Measurements from ENCODE around the gene TMEM108. TPM values are rescaled to one million over a fixed set of nuclear protein-coding genes. Genes with fewer than 3 reads are reported as not detected.

Gene TMEM108
- total RNA-seq, 5 donors from 2014 or later (not counting 1 experiment from before 2014, with no cell fraction given): 0.96 TPM; not detected in 4

DNA sequence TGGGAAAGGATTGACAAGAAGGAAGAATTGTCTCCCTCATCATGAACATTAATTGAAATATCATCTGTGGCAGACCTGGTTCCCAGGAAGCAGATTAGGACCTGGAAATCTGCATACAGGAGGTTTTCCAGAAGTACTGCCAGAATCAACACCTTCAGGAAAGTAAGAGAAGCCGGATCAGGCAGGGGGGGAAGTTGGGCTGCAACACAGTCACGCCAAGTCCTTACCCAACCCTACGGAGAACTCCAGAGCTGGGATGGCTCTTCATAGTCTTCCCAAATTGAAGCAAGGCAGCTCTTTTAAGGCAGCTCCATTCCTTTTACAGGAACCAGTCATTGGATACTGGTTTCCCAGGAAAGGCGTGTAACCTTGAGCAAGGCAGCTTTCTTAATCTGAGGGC, 326.5 kb downstream of the TMEM108 start:
- no peaks in the 10 kb centered on the region for H3K4me1 ChIP-seq (ENCODE audit: control insufficient read depth in 1 of 2, extremely low read depth in 1 of 2, insufficient read depth in 2 of 2, low read length in 2 of 2)
- ChIA-PET CTCF (no interaction called here), POLR2A (no interaction called here)
- no peaks in the 10 kb centered on the region for H3K27me3 ChIP-seq (replicated peaks in 1 of 2; ENCODE audit: control insufficient read depth in 2 of 2, extremely low read depth in 1 of 2, insufficient read depth in 2 of 2, low read length in 1 of 2)
- ATAC-seq (replicated peaks in 1 of 4) (no peak), DNase-seq (no peak)
- no peaks in the 10 kb centered on the region for H3K36me3 ChIP-seq (ENCODE audit: control insufficient read depth in 2 of 2, extremely low read depth in 1 of 2, insufficient read depth in 1 of 2, low read length in 1 of 2)
- no peaks in the 10 kb centered on the region for H3K36me3 Mint-ChIP-seq
- no peak overlapping the region for H3K27ac Mint-ChIP-seq
- WGBS (ENCODE audit: insufficient coverage): 95% methylated on average over 4 of the region's 4 CpGs
- H3K27me3 Mint-ChIP-seq: peaks cover 0 to 5% of the 10 kb centered on the region in 2 donors
- no peaks in the 10 kb centered on the region for H3K4me1 Mint-ChIP-seq
- H3K4me3 Mint-ChIP-seq: no peak overlapping the region
- no peak overlapping the region for H3K27ac ChIP-seq (ENCODE audit: low read length)
- no peaks in the 10 kb centered on the region for H3K9me3 Mint-ChIP-seq
- H3K4me3 ChIP-seq (ENCODE audit: control insufficient read depth in 1 of 2, extremely low read depth in 1 of 2, low read length in 1 of 2): no peak overlapping the region
- no peaks in the 10 kb centered on the region for H3K9me3 ChIP-seq

GRCh38 chr3:133366921-133367320, 328.7 kb downstream of the TMEM108 start:
- WGBS (ENCODE audit: insufficient coverage): 100% methylated on average over 1 of the region's 2 CpGs
- no peaks in the 10 kb centered on the region for H3K27me3 ChIP-seq (replicated peaks in 1 of 2; ENCODE audit: control insufficient read depth in 2 of 2, extremely low read depth in 1 of 2, insufficient read depth in 2 of 2, low read length in 1 of 2)
- no peak for ATAC-seq (replicated peaks in 1 of 4)
- H3K36me3 Mint-ChIP-seq: no peaks in the 10 kb centered on the region
- H3K27ac ChIP-seq (ENCODE audit: low read length): no peak overlapping the region
- H3K4me1 Mint-ChIP-seq: no peaks in the 10 kb centered on the region
- H3K4me1 ChIP-seq (ENCODE audit: control insufficient read depth in 1 of 2, extremely low read depth in 1 of 2, insufficient read depth in 2 of 2, low read length in 2 of 2): no peaks in the 10 kb centered on the region
- no peaks in the 10 kb centered on the region for H3K9me3 ChIP-seq
- peaks cover 0 to 5% of the 10 kb centered on the region in 2 donors for H3K27me3 Mint-ChIP-seq
- no peaks in the 10 kb centered on the region for H3K36me3 ChIP-seq (ENCODE audit: control insufficient read depth in 2 of 2, extremely low read depth in 1 of 2, insufficient read depth in 1 of 2, low read length in 1 of 2)
- no peak overlapping the region for H3K4me3 ChIP-seq (ENCODE audit: control insufficient read depth in 1 of 2, extremely low read depth in 1 of 2, low read length in 1 of 2)
- no peak overlapping the region for H3K27ac Mint-ChIP-seq
- no peaks in the 10 kb centered on the region for H3K9me3 Mint-ChIP-seq
- ChIA-PET CTCF (no interaction called here), POLR2A (no interaction called here)
- H3K4me3 Mint-ChIP-seq: no peak overlapping the region
- DNase-seq: no peak

GRCh38 chr3:133367403-133367802, 329.2 kb downstream of the TMEM108 start:
- peaks cover 0 to 5% of the 10 kb centered on the region in 2 donors for H3K27me3 Mint-ChIP-seq
- H3K4me1 Mint-ChIP-seq: no peaks in the 10 kb centered on the region
- Histone ChIP-seq H3K27ac (ENCODE audit: low read length) (no peak overlapping the region), H3K4me1 (ENCODE audit: control insufficient read depth in 1 of 2, extremely low read depth in 1 of 2, insufficient read depth in 2 of 2, low read length in 2 of 2) (no peaks in the 10 kb centered on the region), H3K27me3 (replicated peaks in 1 of 2; ENCODE audit: control insufficient read depth in 2 of 2, extremely low read depth in 1 of 2, insufficient read depth in 2 of 2, low read length in 1 of 2) (no peaks in the 10 kb centered on the region), H3K9me3 (no peaks in the 10 kb centered on the region), H3K4me3 (ENCODE audit: control insufficient read depth in 1 of 2, extremely low read depth in 1 of 2, low read length in 1 of 2) (no peak overlapping the region), H3K36me3 (ENCODE audit: control insufficient read depth in 2 of 2, extremely low read depth in 1 of 2, insufficient read depth in 1 of 2, low read length in 1 of 2) (no peaks in the 10 kb centered on the region)
- ATAC-seq (replicated peaks in 1 of 4) (no peak), DNase-seq (no peak)
- H3K9me3 Mint-ChIP-seq: no peaks in the 10 kb centered on the region
- H3K36me3 Mint-ChIP-seq: no peaks in the 10 kb centered on the region
- ChIA-PET CTCF (no interaction called here), POLR2A (no interaction called here)
- H3K4me3 Mint-ChIP-seq: no peak overlapping the region
- no peak overlapping the region for H3K27ac Mint-ChIP-seq
- WGBS (ENCODE audit: insufficient coverage): 89% methylated on average over 2 of the region's 3 CpGs

DNA sequence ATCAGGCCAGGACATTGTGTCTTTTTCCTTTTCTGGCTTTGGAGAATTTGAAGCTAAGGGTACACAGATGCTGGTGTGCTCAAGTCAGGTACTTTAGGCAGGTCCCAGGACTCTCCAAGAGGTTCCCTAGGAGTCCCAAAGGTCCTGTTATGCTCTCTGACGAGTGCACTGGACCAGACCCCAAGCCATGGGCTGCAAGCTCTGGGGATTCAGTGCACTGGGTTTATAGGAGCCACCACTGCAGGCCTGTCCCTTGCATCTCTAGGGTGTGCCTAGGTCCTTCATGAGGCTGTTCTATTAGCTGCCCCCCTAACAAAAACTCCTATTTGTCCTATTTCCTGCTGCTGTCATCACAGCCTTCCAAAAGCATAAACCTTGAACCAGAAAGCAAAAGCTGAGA, 329.8 kb downstream of the TMEM108 start:
- H3K27ac Mint-ChIP-seq: no peak overlapping the region
- no peak overlapping the region for H3K4me3 Mint-ChIP-seq
- no peaks in the 10 kb centered on the region for H3K27me3 ChIP-seq (replicated peaks in 1 of 2; ENCODE audit: control insufficient read depth in 2 of 2, extremely low read depth in 1 of 2, insufficient read depth in 2 of 2, low read length in 1 of 2)
- H3K4me1 Mint-ChIP-seq: no peaks in the 10 kb centered on the region
- H3K27ac ChIP-seq (ENCODE audit: low read length): no peak overlapping the region
- DNase-seq: no peak
- ChIA-PET POLR2A (no interaction called here), CTCF (no interaction called here)
- no peak for ATAC-seq (replicated peaks in 1 of 4)
- H3K9me3 Mint-ChIP-seq: no peaks in the 10 kb centered on the region
- H3K27me3 Mint-ChIP-seq: peaks cover 0 to 5% of the 10 kb centered on the region in 2 donors
- H3K4me1 ChIP-seq (ENCODE audit: control insufficient read depth in 1 of 2, extremely low read depth in 1 of 2, insufficient read depth in 2 of 2, low read length in 2 of 2): no peaks in the 10 kb centered on the region
- no peaks in the 10 kb centered on the region for H3K36me3 Mint-ChIP-seq
- WGBS (ENCODE audit: insufficient coverage): 54% methylated on average over 1 of the region's 1 CpG
- no peaks in the 10 kb centered on the region for H3K36me3 ChIP-seq (ENCODE audit: control insufficient read depth in 2 of 2, extremely low read depth in 1 of 2, insufficient read depth in 1 of 2, low read length in 1 of 2)
- no peaks in the 10 kb centered on the region for H3K9me3 ChIP-seq
- no peak overlapping the region for H3K4me3 ChIP-seq (ENCODE audit: control insufficient read depth in 1 of 2, extremely low read depth in 1 of 2, low read length in 1 of 2)

GRCh38 chr3:133368371-133369067, 330.3 kb downstream of the TMEM108 start:
- CTCF ChIA-PET: no interaction called here
- Mint-ChIP-seq H3K27ac (no peak overlapping the region), H3K36me3 (no peaks in the 10 kb centered on the region), H3K4me1 (no peaks in the 10 kb centered on the region), H3K4me3 (no peak overlapping the region), H3K27me3 (peaks cover 0 to 5% of the 10 kb centered on the region in 2 donors), H3K9me3 (no peaks in the 10 kb centered on the region)
- Histone ChIP-seq H3K27ac (ENCODE audit: low read length) (no peak overlapping the region), H3K4me3 (ENCODE audit: control insufficient read depth in 1 of 2, extremely low read depth in 1 of 2, low read length in 1 of 2) (no peak overlapping the region), H3K9me3 (no peaks in the 10 kb centered on the region), H3K36me3 (ENCODE audit: control insufficient read depth in 2 of 2, extremely low read depth in 1 of 2, insufficient read depth in 1 of 2, low read length in 1 of 2) (no peaks in the 10 kb centered on the region), H3K27me3 (replicated peaks in 1 of 2; ENCODE audit: control insufficient read depth in 2 of 2, extremely low read depth in 1 of 2, insufficient read depth in 2 of 2, low read length in 1 of 2) (no peaks in the 10 kb centered on the region), H3K4me1 (ENCODE audit: control insufficient read depth in 1 of 2, extremely low read depth in 1 of 2, insufficient read depth in 2 of 2, low read length in 2 of 2) (no peaks in the 10 kb centered on the region)
- DNase-seq (no peak), ATAC-seq (replicated peaks in 1 of 4) (no peak)
- WGBS (ENCODE audit: insufficient coverage): no CpG with 5 or more reads among the region's 4 CpGs
- POLR2A ChIA-PET: interaction anchor here in 1 of 2 donors (0.5 kb wide), 1 partner anchor 21 kb away, joined by 4 read pairs; no protein-coding TSS in a partner anchor

DNA sequence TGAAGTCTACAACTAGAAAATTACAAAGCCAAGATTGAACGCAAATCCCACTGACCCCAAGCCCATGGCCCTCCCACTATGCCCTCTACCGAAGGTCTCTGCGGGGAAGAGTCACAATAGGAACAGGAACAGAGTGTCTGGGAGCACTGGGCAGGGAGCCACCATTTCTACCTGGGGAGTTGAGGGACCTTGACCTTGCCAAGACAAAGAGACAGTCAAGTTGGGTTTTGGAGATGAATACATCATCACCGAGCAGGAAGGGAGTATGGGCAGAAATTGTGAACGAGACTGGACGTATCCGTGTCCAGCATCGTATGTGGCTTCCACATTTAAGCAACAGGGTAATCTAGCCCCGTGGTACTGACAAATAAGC, 330.9 kb downstream of the TMEM108 start:
- no peak overlapping the region for H3K27ac ChIP-seq (ENCODE audit: low read length)
- no peak overlapping the region for H3K4me3 ChIP-seq (ENCODE audit: control insufficient read depth in 1 of 2, extremely low read depth in 1 of 2, low read length in 1 of 2)
- 94% methylated on average over 5 of the region's 9 CpGs for WGBS (ENCODE audit: insufficient coverage)
- H3K27me3 ChIP-seq (replicated peaks in 1 of 2; ENCODE audit: control insufficient read depth in 2 of 2, extremely low read depth in 1 of 2, insufficient read depth in 2 of 2, low read length in 1 of 2): no peaks in the 10 kb centered on the region
- Mint-ChIP-seq H3K36me3 (no peaks in the 10 kb centered on the region), H3K4me1 (no peaks in the 10 kb centered on the region), H3K27ac (no peak overlapping the region), H3K27me3 (peaks cover 0 to 5% of the 10 kb centered on the region in 2 donors), H3K9me3 (no peaks in the 10 kb centered on the region), H3K4me3 (no peak overlapping the region)
- POLR2A ChIA-PET: interaction anchor here in 1 of 2 donors (0.5 kb wide), 1 partner anchor 20 kb away, joined by 4 read pairs; no protein-coding TSS in a partner anchor
- no peaks in the 10 kb centered on the region for H3K9me3 ChIP-seq
- ATAC-seq (replicated peaks in 1 of 4) (no peak), DNase-seq (no peak)
- CTCF ChIA-PET: interaction anchor here in 1 of 2 donors (0.5 kb wide), 1 partner anchor 53 kb away, joined by 3 read pairs; no protein-coding TSS in a partner anchor
- no peaks in the 10 kb centered on the region for H3K4me1 ChIP-seq (ENCODE audit: control insufficient read depth in 1 of 2, extremely low read depth in 1 of 2, insufficient read depth in 2 of 2, low read length in 2 of 2)
- no peaks in the 10 kb centered on the region for H3K36me3 ChIP-seq (ENCODE audit: control insufficient read depth in 2 of 2, extremely low read depth in 1 of 2, insufficient read depth in 1 of 2, low read length in 1 of 2)
